ENCODE data around the gene CHSY1.

CHSY1 gene

DNA sequence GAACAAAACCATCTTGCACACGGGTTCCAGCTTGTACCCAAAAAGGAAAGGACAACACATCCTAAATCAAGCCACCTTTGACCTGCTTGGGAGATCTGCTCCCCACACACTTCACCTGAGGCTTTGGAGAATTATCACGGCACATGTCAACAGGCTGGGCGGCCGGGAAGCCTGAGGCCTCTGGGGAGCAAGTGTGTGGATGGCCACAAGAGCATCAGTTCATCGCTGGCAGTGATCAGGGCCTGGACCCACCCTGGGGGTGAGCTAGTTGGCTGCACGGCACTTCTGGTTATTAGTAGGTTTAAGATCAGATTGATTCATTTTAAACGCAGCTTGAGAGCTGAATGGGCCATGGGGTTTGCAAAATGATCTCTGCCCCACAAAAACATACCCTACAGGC, 108.5 kb downstream of the CHSY1 start:
- peaks cover 53% of the 10 kb centered on the region for H3K4me1 ChIP-seq (ENCODE audit: insufficient read depth, low read length, poor library complexity, severe bottlenecking)
- H4K20me1 ChIP-seq (ENCODE audit: insufficient read depth, low read length, poor library complexity, severe bottlenecking), result no peaks in the 10 kb centered on the region
- no peaks in the 10 kb centered on the region for H3K27me3 ChIP-seq (ENCODE audit: insufficient read depth, low read length, poor library complexity, severe bottlenecking)
- H3K79me2 ChIP-seq (ENCODE audit: insufficient read depth, low read length), result no peaks in the 10 kb centered on the region
- no peak overlapping the region for H3K4me2 ChIP-seq (ENCODE audit: low read depth, low read length, poor library complexity, severe bottlenecking)
- H3K4me3 ChIP-seq (ENCODE audit: low read length, poor library complexity, severe bottlenecking), result no peak overlapping the region
- no peaks in the 10 kb centered on the region for H3K9me3 ChIP-seq (ENCODE audit: insufficient read depth, low read depth, low read length)
- no peaks in the 10 kb centered on the region for H3F3A ChIP-seq (ENCODE audit: low read depth)
- no peak overlapping the region for H2AFZ ChIP-seq (ENCODE audit: low read length)
- H3K9me2 ChIP-seq (replicated peaks; ENCODE audit: low read depth, low read length), result no peaks in the 10 kb centered on the region
- TF ChIP-seq, protein P1, sequence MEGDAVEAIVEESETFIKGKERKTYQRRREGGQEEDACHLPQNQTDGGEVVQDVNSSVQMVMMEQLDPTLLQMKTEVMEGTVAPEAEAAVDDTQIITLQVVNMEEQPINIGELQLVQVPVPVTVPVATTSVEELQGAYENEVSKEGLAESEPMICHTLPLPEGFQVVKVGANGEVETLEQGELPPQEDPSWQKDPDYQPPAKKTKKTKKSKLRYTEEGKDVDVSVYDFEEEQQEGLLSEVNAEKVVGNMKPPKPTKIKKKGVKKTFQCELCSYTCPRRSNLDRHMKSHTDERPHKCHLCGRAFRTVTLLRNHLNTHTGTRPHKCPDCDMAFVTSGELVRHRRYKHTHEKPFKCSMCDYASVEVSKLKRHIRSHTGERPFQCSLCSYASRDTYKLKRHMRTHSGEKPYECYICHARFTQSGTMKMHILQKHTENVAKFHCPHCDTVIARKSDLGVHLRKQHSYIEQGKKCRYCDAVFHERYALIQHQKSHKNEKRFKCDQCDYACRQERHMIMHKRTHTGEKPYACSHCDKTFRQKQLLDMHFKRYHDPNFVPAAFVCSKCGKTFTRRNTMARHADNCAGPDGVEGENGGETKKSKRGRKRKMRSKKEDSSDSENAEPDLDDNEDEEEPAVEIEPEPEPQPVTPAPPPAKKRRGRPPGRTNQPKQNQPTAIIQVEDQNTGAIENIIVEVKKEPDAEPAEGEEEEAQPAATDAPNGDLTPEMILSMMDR (conservative IDR thresholded peaks at IDR 0.05; ENCODE audit: low read length), result no peak
- no peak for TF ChIP-seq EZH2phosphoT487 (IDR thresholded peaks at IDR 0.05; ENCODE audit: borderline replicate concordance)
- H3K9ac ChIP-seq (ENCODE audit: low read depth, low read length, poor library complexity, severe bottlenecking), result no peak overlapping the region
- H3K36me3 ChIP-seq (ENCODE audit: insufficient read depth, low read length), result no peaks in the 10 kb centered on the region

DNA sequence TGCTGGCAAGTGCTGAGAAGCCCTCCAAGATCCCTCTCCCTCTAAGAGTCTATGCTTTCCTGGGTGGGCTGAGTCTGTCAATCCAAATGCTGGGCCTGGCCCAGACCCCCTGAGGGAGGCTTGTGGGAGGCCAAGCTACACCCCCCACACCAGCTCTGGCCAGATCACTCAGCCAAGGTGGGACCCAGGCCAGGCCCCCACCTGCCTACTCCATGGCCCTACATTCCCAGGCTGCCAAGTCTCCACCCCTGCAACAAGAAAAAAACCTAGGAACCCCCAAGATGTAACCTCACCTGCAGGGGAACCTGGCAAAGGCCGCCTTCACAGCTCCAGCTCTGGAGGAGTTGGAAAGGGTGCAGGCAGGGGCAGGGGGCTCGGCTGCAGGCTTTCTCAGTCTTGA, 109.1 kb downstream of the CHSY1 start:
- Histone ChIP-seq H3K4me1 (ENCODE audit: insufficient read depth, low read length, poor library complexity, severe bottlenecking) (peaks cover 54% of the 10 kb centered on the region), H3F3A (ENCODE audit: low read depth) (peaks cover 5% of the 10 kb centered on the region; the same call in 1 of the 2 replicates), H3K27me3 (ENCODE audit: insufficient read depth, low read length, poor library complexity, severe bottlenecking) (no peaks in the 10 kb centered on the region), H3K36me3 (ENCODE audit: insufficient read depth, low read length) (no peaks in the 10 kb centered on the region), H3K79me2 (ENCODE audit: insufficient read depth, low read length) (no peaks in the 10 kb centered on the region), H3K9me2 (replicated peaks; ENCODE audit: low read depth, low read length) (no peaks in the 10 kb centered on the region), H3K9ac (ENCODE audit: low read depth, low read length, poor library complexity, severe bottlenecking) (no peak overlapping the region), H2AFZ (ENCODE audit: low read length) (no peak overlapping the region), H3K4me3 (ENCODE audit: low read length, poor library complexity, severe bottlenecking) (no peak overlapping the region), H4K20me1 (ENCODE audit: insufficient read depth, low read length, poor library complexity, severe bottlenecking) (no peaks in the 10 kb centered on the region), H3K9me3 (ENCODE audit: insufficient read depth, low read depth, low read length) (no peaks in the 10 kb centered on the region), H3K4me2 (ENCODE audit: low read depth, low read length, poor library complexity, severe bottlenecking) (no peak overlapping the region)
- TF ChIP-seq, protein P1 (conservative IDR thresholded peaks at IDR 0.05; ENCODE audit: low read length), result no peak
- no peak for TF ChIP-seq EZH2phosphoT487 (IDR thresholded peaks at IDR 0.05; ENCODE audit: borderline replicate concordance)

DNA sequence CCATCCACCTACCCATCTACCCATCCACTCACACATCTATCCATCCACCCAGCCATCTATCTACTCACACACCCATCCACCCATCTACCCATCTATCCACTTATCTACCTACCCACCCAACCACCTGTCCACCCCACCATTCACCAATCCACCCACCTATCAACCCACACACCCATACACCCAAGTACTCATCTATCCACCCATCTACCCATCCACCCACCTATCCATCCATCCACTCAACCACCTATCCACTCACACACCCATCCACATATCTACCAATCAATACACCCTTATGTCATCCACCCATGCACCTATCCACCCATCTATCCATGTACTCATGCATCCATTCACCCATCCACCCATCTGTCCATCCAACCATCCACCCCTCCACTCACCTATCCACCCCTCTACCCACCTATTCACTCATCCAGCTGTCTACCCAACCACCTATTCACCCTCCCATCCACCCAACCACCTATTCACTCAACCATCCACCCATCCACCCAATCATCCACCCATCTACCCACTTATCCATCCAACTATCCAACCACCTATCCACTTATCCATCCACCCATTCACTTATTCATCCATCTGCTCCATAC, 109.8 kb downstream of the CHSY1 start:
- Histone ChIP-seq H3K4me2 (ENCODE audit: low read depth, low read length, poor library complexity, severe bottlenecking) (no peak overlapping the region), H3K9me3 (ENCODE audit: insufficient read depth, low read depth, low read length) (no peaks in the 10 kb centered on the region), H3K4me1 (ENCODE audit: insufficient read depth, low read length, poor library complexity, severe bottlenecking) (peaks cover 54% of the 10 kb centered on the region), H3K9me2 (replicated peaks; ENCODE audit: low read depth, low read length) (no peaks in the 10 kb centered on the region), H2AFZ (ENCODE audit: low read length) (no peak overlapping the region), H3K36me3 (ENCODE audit: insufficient read depth, low read length) (no peaks in the 10 kb centered on the region), H3K9ac (ENCODE audit: low read depth, low read length, poor library complexity, severe bottlenecking) (no peak overlapping the region), H3F3A (ENCODE audit: low read depth) (peaks cover 5% of the 10 kb centered on the region; the same call in 1 of the 2 replicates), H3K79me2 (ENCODE audit: insufficient read depth, low read length) (no peaks in the 10 kb centered on the region), H3K27me3 (ENCODE audit: insufficient read depth, low read length, poor library complexity, severe bottlenecking) (no peaks in the 10 kb centered on the region), H4K20me1 (ENCODE audit: insufficient read depth, low read length, poor library complexity, severe bottlenecking) (no peaks in the 10 kb centered on the region), H3K4me3 (ENCODE audit: low read length, poor library complexity, severe bottlenecking) (no peak overlapping the region)
- TF ChIP-seq, protein P1 (conservative IDR thresholded peaks at IDR 0.05; ENCODE audit: low read length), result no peak
- TF ChIP-seq EZH2phosphoT487 (IDR thresholded peaks at IDR 0.05; ENCODE audit: borderline replicate concordance), result no peak
